SK-N-SH treated with all-trans-retinoic acid at 6 μM for 48 hours (cell line): ENCODE data around the gene LIPJ.

Experiments used
- ATAC-seq: fragments of 200-7000 bp; cut with Tn5 transposase; 3 replicates; pipeline ENCODE4 v1.9.1; 2020; ENCODE audit warnings: mild to moderate bottlenecking, moderate library complexity
- ARNTL ChIP-seq: fragments of 450-650 bp; formaldehyde crosslinking; IDR thresholded peaks from 2 replicates; pipeline ENCODE4 v1.5.0; 2020; ENCODE audit warnings: low read depth, mild to moderate bottlenecking, moderate library complexity, borderline replicate concordance
- BACH2 ChIP-seq: fragments of 250-450 bp; sonication (Bioruptor Pico); IDR thresholded peaks from 2 replicates; pipeline ENCODE4 v1.9.0; 2021; ENCODE audit warnings: mild to moderate bottlenecking, borderline replicate concordance
- CSDC2 ChIP-seq: fragments of 250-450 bp; sonication (Bioruptor Pico); IDR thresholded peaks from 2 replicates; pipeline ENCODE4 v1.5.0; 2020; ENCODE audit warnings: mild to moderate bottlenecking, moderate library complexity
- CSRNP3 ChIP-seq: fragments of 250-450 bp; sonication (Bioruptor Pico); IDR thresholded peaks from 2 replicates; pipeline ENCODE4 v1.5.1; 2021; ENCODE audit warnings: mild to moderate bottlenecking, moderate library complexity
- ESRRG ChIP-seq: fragments of 250-450 bp; sonication (Bioruptor Pico); IDR thresholded peaks from 2 replicates; pipeline ENCODE4 v1.6.1; 2021; ENCODE audit warnings: mild to moderate bottlenecking
- ISL1 ChIP-seq: fragments of 250-450 bp; sonication (Bioruptor Pico); IDR thresholded peaks from 2 replicates; pipeline ENCODE4 v2.1.2; 2022; ENCODE audit warnings: mild to moderate bottlenecking, moderate library complexity
- OSR1 ChIP-seq: fragments of 250-450 bp; sonication (Bioruptor Pico); IDR thresholded peaks from 2 replicates; pipeline ENCODE4 v1.8.0; 2022; ENCODE audit warnings: moderate library complexity, mild to moderate bottlenecking, inconsistent platforms
- PPARA ChIP-seq: fragments of 250-450 bp; sonication (Bioruptor Pico); IDR thresholded peaks from 2 replicates; pipeline ENCODE4 v1.5.0; 2020; ENCODE audit warnings: mild to moderate bottlenecking, borderline replicate concordance
- RARB ChIP-seq: fragments of 250-450 bp; sonication (Bioruptor Pico); IDR thresholded peaks from 2 replicates; pipeline ENCODE4 v1.8.0; 2021; ENCODE audit warnings: mild to moderate bottlenecking, moderate library complexity
- SNAI2 ChIP-seq: fragments of 250-450 bp; sonication (Bioruptor Pico); IDR thresholded peaks from 2 replicates; pipeline ENCODE4 v1.5.0; 2020; ENCODE audit warnings: mild to moderate bottlenecking, moderate library complexity
- TCF4 ChIP-seq: fragments of 250-450 bp; sonication (Bioruptor Pico); IDR thresholded peaks from 2 replicates; pipeline ENCODE4 v1.8.0; 2021; ENCODE audit warnings: mild to moderate bottlenecking, moderate library complexity, borderline replicate concordance
- TOX ChIP-seq: fragments of 250-450 bp; sonication (Bioruptor Pico); IDR thresholded peaks from 2 replicates; pipeline ENCODE4 v1.8.0; 2021; ENCODE audit warnings: mild to moderate bottlenecking, moderate library complexity, borderline replicate concordance
- ZC3H10 ChIP-seq: fragments of 250-450 bp; sonication (Bioruptor Pico); IDR thresholded peaks from 2 replicates; pipeline ENCODE4 v1.5.1; 2021; ENCODE audit warnings: mild to moderate bottlenecking, moderate library complexity
- ZFP3 ChIP-seq: fragments of 250-450 bp; sonication (Bioruptor Pico); IDR thresholded peaks from 2 replicates; pipeline ENCODE4 v1.5.0; 2020; ENCODE audit warnings: mild to moderate bottlenecking, moderate library complexity
- ZFP30 ChIP-seq: fragments of 450-650 bp; formaldehyde crosslinking; IDR thresholded peaks from 2 replicates; pipeline ENCODE4 v1.5.0; 2022; ENCODE audit warnings: mild to moderate bottlenecking, moderate library complexity
- ZNF565 ChIP-seq: fragments of 450-650 bp; formaldehyde crosslinking; conservative IDR thresholded peaks from 2 replicates; pipeline ENCODE4 v1.5.0; 2020; ENCODE audit warnings: low read depth, mild to moderate bottlenecking, moderate library complexity
- ZNF70 ChIP-seq: fragments of 450-650 bp; formaldehyde crosslinking; IDR thresholded peaks from 2 replicates; pipeline ENCODE4 v1.5.0; 2020; ENCODE audit warnings: mild to moderate bottlenecking, moderate library complexity
- ZNF8 ChIP-seq: fragments of 450-650 bp; formaldehyde crosslinking; IDR thresholded peaks from 2 replicates; pipeline ENCODE4 v1.5.0; 2020; ENCODE audit warnings: mild to moderate bottlenecking, moderate library complexity
- TF ChIP-seq, protein P1 (sequence below): fragments of 250-450 bp; sonication (Bioruptor Pico); IDR thresholded peaks from 2 replicates; pipeline ENCODE4 v1.5.0; 2020; ENCODE audit warnings: mild to moderate bottlenecking, moderate library complexity
- TF ChIP-seq, protein P2 (sequence below): fragments of 250-450 bp; sonication (Bioruptor Pico); IDR thresholded peaks from 2 replicates; pipeline ENCODE4 v1.8.0; 2020; ENCODE audit warnings: mild to moderate bottlenecking, moderate library complexity, borderline replicate concordance
- TF ChIP-seq, protein P3 (sequence below): fragments of 250-450 bp; sonication (Bioruptor Pico); IDR thresholded peaks from 2 replicates; pipeline ENCODE4 v1.5.1; 2020; ENCODE audit warnings: low read depth, mild to moderate bottlenecking, moderate library complexity
- TF ChIP-seq, protein P4 (sequence below): fragments of 250-450 bp; sonication (Bioruptor Pico); IDR thresholded peaks from 2 replicates; pipeline ENCODE4 v1.8.0; 2021; ENCODE audit warnings: low read depth, mild to moderate bottlenecking, moderate library complexity, borderline replicate concordance

LIPJ gene

GRCh38 chr10:88608780-88609179 is 22.2 kb downstream of the LIPJ start:
- TF ChIP-seq CSDC2 (CRISPR knock-in tag), result no peak
- TF ChIP-seq RARB, result no peak
- no peak for TF ChIP-seq ZNF565
- TF ChIP-seq OSR1, result no peak
- TF ChIP-seq, protein P1, sequence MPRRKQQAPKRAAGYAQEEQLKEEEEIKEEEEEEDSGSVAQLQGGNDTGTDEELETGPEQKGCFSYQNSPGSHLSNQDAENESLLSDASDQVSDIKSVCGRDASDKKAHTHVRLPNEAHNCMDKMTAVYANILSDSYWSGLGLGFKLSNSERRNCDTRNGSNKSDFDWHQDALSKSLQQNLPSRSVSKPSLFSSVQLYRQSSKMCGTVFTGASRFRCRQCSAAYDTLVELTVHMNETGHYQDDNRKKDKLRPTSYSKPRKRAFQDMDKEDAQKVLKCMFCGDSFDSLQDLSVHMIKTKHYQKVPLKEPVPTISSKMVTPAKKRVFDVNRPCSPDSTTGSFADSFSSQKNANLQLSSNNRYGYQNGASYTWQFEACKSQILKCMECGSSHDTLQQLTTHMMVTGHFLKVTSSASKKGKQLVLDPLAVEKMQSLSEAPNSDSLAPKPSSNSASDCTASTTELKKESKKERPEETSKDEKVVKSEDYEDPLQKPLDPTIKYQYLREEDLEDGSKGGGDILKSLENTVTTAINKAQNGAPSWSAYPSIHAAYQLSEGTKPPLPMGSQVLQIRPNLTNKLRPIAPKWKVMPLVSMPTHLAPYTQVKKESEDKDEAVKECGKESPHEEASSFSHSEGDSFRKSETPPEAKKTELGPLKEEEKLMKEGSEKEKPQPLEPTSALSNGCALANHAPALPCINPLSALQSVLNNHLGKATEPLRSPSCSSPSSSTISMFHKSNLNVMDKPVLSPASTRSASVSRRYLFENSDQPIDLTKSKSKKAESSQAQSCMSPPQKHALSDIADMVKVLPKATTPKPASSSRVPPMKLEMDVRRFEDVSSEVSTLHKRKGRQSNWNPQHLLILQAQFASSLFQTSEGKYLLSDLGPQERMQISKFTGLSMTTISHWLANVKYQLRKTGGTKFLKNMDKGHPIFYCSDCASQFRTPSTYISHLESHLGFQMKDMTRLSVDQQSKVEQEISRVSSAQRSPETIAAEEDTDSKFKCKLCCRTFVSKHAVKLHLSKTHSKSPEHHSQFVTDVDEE (CRISPR knock-in tag), result no peak
- TF ChIP-seq SNAI2, result no peak
- no peak for TF ChIP-seq PPARA
- TF ChIP-seq ZNF8 (CRISPR knock-in tag), result no peak
- TF ChIP-seq ZFP30 (CRISPR knock-in tag), result no peak
- TF ChIP-seq ESRRG, result no peak

DNA sequence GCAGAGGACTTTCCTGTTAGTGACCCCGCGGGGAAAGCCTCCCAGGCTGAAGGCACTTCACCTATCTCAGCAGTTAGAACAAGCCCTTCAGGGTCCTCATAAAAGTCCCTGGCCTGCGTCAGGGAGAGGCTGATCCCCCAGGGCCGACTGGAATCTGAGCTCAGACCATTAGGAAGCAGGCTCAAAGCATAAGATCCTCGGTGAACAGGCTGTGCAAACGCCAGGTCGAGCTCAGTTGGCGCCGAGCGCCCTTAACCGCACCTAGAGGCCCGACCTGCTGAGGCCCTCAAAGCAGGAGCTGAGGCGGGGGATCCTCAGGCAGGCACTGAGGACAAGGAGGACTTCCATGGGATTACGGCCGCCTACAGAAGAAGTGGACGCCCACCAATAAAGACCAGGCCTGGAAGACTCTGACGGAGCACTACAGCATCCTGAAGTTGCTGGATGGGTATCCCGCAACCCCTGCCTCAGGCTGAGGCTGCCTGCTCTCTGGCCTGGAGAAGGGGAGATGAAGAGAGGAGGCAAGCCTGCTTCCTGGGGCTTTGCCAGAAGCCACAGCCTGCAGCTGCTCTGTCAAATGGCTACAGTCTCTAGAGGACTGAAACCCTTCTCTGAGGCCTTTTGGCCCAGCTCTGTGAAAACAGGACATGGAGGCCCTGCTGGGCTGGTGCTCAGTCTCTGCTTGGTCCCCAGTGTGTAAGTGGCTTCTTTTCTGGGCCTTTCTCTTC is 29.9 kb downstream of the LIPJ start:
- TF ChIP-seq CSRNP3 (CRISPR knock-in tag), result no peak
- no peak for TF ChIP-seq ZFP30 (CRISPR knock-in tag)
- TF ChIP-seq ZC3H10, result no peak
- no peak for TF ChIP-seq TOX (CRISPR knock-in tag)
- no peak for TF ChIP-seq BACH2 (CRISPR knock-in tag)
- no peak for ATAC-seq

More at GRCh38 chr10:88608780-88609179, 22.2 kb downstream of the LIPJ start:
- ATAC-seq, result no peak

GRCh38 chr10:88617772-88618300 is 31.3 kb downstream of the LIPJ start:
- no peak for ATAC-seq
- TF ChIP-seq, protein P2, sequence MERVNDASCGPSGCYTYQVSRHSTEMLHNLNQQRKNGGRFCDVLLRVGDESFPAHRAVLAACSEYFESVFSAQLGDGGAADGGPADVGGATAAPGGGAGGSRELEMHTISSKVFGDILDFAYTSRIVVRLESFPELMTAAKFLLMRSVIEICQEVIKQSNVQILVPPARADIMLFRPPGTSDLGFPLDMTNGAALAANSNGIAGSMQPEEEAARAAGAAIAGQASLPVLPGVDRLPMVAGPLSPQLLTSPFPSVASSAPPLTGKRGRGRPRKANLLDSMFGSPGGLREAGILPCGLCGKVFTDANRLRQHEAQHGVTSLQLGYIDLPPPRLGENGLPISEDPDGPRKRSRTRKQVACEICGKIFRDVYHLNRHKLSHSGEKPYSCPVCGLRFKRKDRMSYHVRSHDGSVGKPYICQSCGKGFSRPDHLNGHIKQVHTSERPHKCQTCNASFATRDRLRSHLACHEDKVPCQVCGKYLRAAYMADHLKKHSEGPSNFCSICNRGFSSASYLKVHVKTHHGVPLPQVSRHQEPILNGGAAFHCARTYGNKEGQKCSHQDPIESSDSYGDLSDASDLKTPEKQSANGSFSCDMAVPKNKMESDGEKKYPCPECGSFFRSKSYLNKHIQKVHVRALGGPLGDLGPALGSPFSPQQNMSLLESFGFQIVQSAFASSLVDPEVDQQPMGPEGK, result no peak
- TF ChIP-seq, protein P1 (CRISPR knock-in tag), result peak; percentile 48; the same call in 1 of the 2 replicates
- TF ChIP-seq TCF4 (CRISPR knock-in tag), result peak; percentile 73; the same call in 1 of the 2 replicates

DNA sequence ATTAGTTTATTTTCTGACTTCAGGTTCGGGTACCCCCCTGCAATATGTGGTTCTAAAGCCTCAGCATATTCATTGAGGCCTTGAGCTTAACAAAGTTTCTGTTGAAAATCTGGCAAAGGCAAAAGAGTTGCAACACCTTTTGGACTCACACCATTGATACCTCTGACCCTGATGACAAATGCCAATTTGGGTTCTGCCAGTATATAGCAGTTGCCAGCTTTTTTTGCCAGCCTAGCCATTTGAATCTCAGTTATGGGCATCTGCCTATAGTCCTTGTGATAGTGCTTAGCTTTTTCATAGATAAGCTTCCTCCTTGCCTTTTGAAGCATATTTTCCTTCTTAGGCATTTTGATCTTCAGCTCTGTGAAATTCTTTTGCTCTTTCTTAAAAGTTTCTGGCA is 31.9 kb downstream of the LIPJ start:
- no peak for ATAC-seq
- no peak for TF ChIP-seq ZNF70 (CRISPR knock-in tag)
- TF ChIP-seq TCF4 (CRISPR knock-in tag), result no peak
- no peak for TF ChIP-seq BACH2 (CRISPR knock-in tag)
- no peak for TF ChIP-seq ZNF8 (CRISPR knock-in tag)
- no peak for TF ChIP-seq OSR1
- no peak for TF ChIP-seq CSDC2 (CRISPR knock-in tag)
- TF ChIP-seq CSRNP3 (CRISPR knock-in tag), result no peak
- TF ChIP-seq TOX (CRISPR knock-in tag), result no peak
- no peak for TF ChIP-seq ARNTL (CRISPR knock-in tag)
- TF ChIP-seq ISL1 (CRISPR knock-in tag), result no peak
- TF ChIP-seq, protein P3, sequence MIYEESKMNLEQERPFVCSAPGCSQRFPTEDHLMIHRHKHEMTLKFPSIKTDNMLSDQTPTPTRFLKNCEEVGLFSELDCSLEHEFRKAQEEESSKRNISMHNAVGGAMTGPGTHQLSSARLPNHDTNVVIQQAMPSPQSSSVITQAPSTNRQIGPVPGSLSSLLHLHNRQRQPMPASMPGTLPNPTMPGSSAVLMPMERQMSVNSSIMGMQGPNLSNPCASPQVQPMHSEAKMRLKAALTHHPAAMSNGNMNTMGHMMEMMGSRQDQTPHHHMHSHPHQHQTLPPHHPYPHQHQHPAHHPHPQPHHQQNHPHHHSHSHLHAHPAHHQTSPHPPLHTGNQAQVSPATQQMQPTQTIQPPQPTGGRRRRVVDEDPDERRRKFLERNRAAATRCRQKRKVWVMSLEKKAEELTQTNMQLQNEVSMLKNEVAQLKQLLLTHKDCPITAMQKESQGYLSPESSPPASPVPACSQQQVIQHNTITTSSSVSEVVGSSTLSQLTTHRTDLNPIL (CRISPR knock-in tag), result no peak
- TF ChIP-seq ESRRG, result no peak
- TF ChIP-seq RARB, result no peak
- TF ChIP-seq ZFP3 (CRISPR knock-in tag), result no peak
- TF ChIP-seq, protein P4, sequence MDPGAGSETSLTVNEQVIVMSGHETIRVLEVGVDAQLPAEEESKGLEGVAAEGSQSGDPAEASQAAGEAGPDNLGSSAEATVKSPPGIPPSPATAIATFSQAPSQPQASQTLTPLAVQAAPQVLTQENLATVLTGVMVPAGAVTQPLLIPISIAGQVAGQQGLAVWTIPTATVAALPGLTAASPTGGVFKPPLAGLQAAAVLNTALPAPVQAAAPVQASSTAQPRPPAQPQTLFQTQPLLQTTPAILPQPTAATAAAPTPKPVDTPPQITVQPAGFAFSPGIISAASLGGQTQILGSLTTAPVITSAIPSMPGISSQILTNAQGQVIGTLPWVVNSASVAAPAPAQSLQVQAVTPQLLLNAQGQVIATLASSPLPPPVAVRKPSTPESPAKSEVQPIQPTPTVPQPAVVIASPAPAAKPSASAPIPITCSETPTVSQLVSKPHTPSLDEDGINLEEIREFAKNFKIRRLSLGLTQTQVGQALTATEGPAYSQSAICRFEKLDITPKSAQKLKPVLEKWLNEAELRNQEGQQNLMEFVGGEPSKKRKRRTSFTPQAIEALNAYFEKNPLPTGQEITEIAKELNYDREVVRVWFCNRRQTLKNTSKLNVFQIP (CRISPR knock-in tag), result no peak
